Neural crest cell (in vitro differentiated cells): ENCODE measurements around the gene TCF3. TPM values are rescaled to one million over a fixed set of nuclear protein-coding genes. Genes with fewer than 3 reads are reported as not detected.

Source experiments
- DNase-seq: peaks from one replicate; pipeline ENCODE4 v3.0.0; 2021; ENCODE audit warnings: low read depth, mixed read lengths, low spot score
- H3K27ac Mint-ChIP-seq: one replicate; pipeline ENCODE4 v1.8.0; 2021; ENCODE audit warnings: mild to moderate bottlenecking, mixed read lengths; ENCODE audit not compliant: unreplicated experiment
- H3K27me3 Mint-ChIP-seq: 2 replicates; pipeline ENCODE4 v1.8.0; 2021; ENCODE audit warnings: low read depth, mild to moderate bottlenecking, mixed read lengths
- H3K36me3 Mint-ChIP-seq: 2 replicates; pipeline ENCODE4 v1.8.0; 2021; ENCODE audit warnings: low read depth, mild to moderate bottlenecking, mixed read lengths
- H3K4me1 Mint-ChIP-seq: 2 replicates; pipeline ENCODE4 v1.8.0; 2021; ENCODE audit warnings: mixed read lengths
- H3K4me3 Mint-ChIP-seq: one replicate; pipeline ENCODE4 v1.8.0; 2021; ENCODE audit warnings: mild to moderate bottlenecking, mixed read lengths
- H3K9me3 Mint-ChIP-seq: 2 replicates; pipeline ENCODE4 v1.8.0; 2021; ENCODE audit warnings: mixed read lengths
- total RNA-seq: library from RNA; stranded (reverse); gene quantifications from 2 replicates; pipeline ENCODE4 v1.2.1, GENCODE V29; 2021
- TF ChIP-seq, protein P1 (sequence below): fragments of 200-600 bp; sonication (generic); conservative IDR thresholded peaks from 2 replicates; pipeline ENCODE4 v1.5.0; 2021; ENCODE audit warnings: antibody characterized with exemption, mild to moderate bottlenecking

TCF3 gene
- total RNA-seq, 1 donor from 2014 or later: 348 TPM

GRCh38 chr19:1566392-1567115 is 85.9 kb downstream of the TCF3 start:
- TF ChIP-seq, protein P1, sequence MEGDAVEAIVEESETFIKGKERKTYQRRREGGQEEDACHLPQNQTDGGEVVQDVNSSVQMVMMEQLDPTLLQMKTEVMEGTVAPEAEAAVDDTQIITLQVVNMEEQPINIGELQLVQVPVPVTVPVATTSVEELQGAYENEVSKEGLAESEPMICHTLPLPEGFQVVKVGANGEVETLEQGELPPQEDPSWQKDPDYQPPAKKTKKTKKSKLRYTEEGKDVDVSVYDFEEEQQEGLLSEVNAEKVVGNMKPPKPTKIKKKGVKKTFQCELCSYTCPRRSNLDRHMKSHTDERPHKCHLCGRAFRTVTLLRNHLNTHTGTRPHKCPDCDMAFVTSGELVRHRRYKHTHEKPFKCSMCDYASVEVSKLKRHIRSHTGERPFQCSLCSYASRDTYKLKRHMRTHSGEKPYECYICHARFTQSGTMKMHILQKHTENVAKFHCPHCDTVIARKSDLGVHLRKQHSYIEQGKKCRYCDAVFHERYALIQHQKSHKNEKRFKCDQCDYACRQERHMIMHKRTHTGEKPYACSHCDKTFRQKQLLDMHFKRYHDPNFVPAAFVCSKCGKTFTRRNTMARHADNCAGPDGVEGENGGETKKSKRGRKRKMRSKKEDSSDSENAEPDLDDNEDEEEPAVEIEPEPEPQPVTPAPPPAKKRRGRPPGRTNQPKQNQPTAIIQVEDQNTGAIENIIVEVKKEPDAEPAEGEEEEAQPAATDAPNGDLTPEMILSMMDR: no peak
- peaks cover 13% of the 10 kb centered on the region for H3K4me1 Mint-ChIP-seq
- H3K4me3 Mint-ChIP-seq: peak overlapping the region; percentile 86
- peak; percentile 67 for DNase-seq
- peak overlapping the region; percentile 90 for H3K27ac Mint-ChIP-seq
- peaks cover 5% of the 10 kb centered on the region for H3K36me3 Mint-ChIP-seq
- peaks cover 22% of the 10 kb centered on the region for H3K27me3 Mint-ChIP-seq
- H3K9me3 Mint-ChIP-seq: no peaks in the 10 kb centered on the region

DNA sequence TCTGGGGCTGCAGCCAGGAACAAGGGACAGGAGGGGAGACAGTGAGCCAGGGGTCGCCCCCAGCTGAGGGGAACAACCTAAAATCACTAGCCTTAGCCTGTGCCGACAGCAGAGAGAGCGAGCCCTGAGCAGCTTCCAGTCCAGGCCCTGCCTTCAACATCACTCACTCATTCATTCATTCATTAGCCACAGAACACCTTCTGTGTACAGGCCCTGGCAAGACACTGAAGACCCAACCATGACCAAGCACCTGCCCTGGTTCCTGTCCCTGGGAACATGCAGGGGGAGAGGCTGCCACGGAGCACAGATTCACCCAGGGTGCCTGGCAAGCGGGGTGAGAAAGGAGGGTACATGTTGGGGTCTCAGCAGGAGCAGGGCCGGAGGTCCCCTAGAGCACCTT is 89.2 kb downstream of the TCF3 start:
- Mint-ChIP-seq H3K4me3 (peak overlapping the region; percentile 74), H3K36me3 (peaks cover 5% of the 10 kb centered on the region), H3K27ac (peak overlapping the region; percentile 75), H3K4me1 (peaks cover 3% of the 10 kb centered on the region), H3K27me3 (peaks cover 3% of the 10 kb centered on the region), H3K9me3 (no peaks in the 10 kb centered on the region)
- no peak for DNase-seq
- TF ChIP-seq, protein P1: no peak

- H3K9me3 Mint-ChIP-seq: no peaks in the 10 kb centered on the region
- peaks cover 3% of the 10 kb centered on the region for H3K27me3 Mint-ChIP-seq
Observed at GRCh38 chr19:1561236-1561842, 91.1 kb downstream of the TCF3 start.

GRCh38 chr19:1560286-1560882 is 92.0 kb downstream of the TCF3 start:
- Mint-ChIP-seq H3K4me3 (peak overlapping the region; percentile 19), H3K9me3 (no peaks in the 10 kb centered on the region), H3K27ac (no peak overlapping the region), H3K4me1 (peaks cover 6% of the 10 kb centered on the region), H3K36me3 (peaks cover 6% of the 10 kb centered on the region), H3K27me3 (peaks cover 3% of the 10 kb centered on the region)
- no peak for DNase-seq
- TF ChIP-seq, protein P1: no peak

More at GRCh38 chr19:1561236-1561842, 91.1 kb downstream of the TCF3 start:
- peaks cover 6% of the 10 kb centered on the region for H3K36me3 Mint-ChIP-seq
- H3K4me3 Mint-ChIP-seq: peak overlapping the region; percentile 15
- DNase-seq: no peak
- H3K4me1 Mint-ChIP-seq: peaks cover 6% of the 10 kb centered on the region
- H3K27ac Mint-ChIP-seq: no peak overlapping the region
- TF ChIP-seq, protein P1: no peak

Other genes with a start within 250 kb of the TCF3 start
- gene DAZAP1, start 245.0 kb downstream of the TCF3 start, total RNA-seq: 146 and 157 TPM in 2 replicates
- gene RPS15, start 214.2 kb downstream of the TCF3 start, total RNA-seq: 1,578 and 1,580 TPM in 2 replicates
- gene APC2, start 202.5 kb downstream of the TCF3 start, total RNA-seq: 39.2 and 43.0 TPM in 2 replicates
- gene C19orf25, start 173.4 kb downstream of the TCF3 start, total RNA-seq: 34.5 and 41.5 TPM in 2 replicates
- 10.4 and 11.7 TPM in 2 replicates for gene PCSK4, start 162.3 kb downstream of the TCF3 start, total RNA-seq
- 8.2 and 8.7 TPM in 2 replicates for gene REEP6, start 161.4 kb downstream of the TCF3 start, total RNA-seq
- not detected in 2 replicates for gene ADAMTSL5, start 139.6 kb downstream of the TCF3 start, total RNA-seq
- not detected in 2 replicates for gene PLK5, start 128.5 kb downstream of the TCF3 start, total RNA-seq
- 102 and 103 TPM in 2 replicates for gene MEX3D, start 84.3 kb downstream of the TCF3 start, total RNA-seq
- 157 and 168 TPM in 2 replicates for gene MBD3, start 59.8 kb downstream of the TCF3 start, total RNA-seq
- gene UQCR11, start 47.2 kb downstream of the TCF3 start, total RNA-seq: 149 and 165 TPM in 2 replicates
- 0.93 and 1.0 TPM in 2 replicates for gene ONECUT3, start 100.9 kb upstream of the TCF3 start, total RNA-seq
- gene ATP8B3, start 159.7 kb upstream of the TCF3 start, total RNA-seq: 1.1 and 1.5 TPM in 2 replicates
- gene REXO1, start 195.9 kb upstream of the TCF3 start, total RNA-seq: 40.8 and 45.3 TPM in 2 replicates
- gene KLF16, start 211.0 kb upstream of the TCF3 start, total RNA-seq: 18.9 and 20.7 TPM in 2 replicates
- gene ABHD17A, start 232.9 kb upstream of the TCF3 start, total RNA-seq: 73.9 and 74.1 TPM in 2 replicates